Ureter (tissue), 1 donor: ENCODE results near the gene DHX40. TPM values are rescaled to one million over a fixed set of nuclear protein-coding genes. Genes with fewer than 3 reads are reported as not detected.
"Not testable (repeated sequence)": the region's sequence is repeated elsewhere in the genome, so short reads cannot be mapped to it uniquely, and the experiment has no call there.

ENCODE experiments used
- DNase-seq: peaks from one replicate; pipeline ENCODE4 v3.0.0-alpha.2; 2020; ENCODE audit warnings: low spot score
- total RNA-seq: library from RNA; stranded (reverse); gene quantifications from one replicate; pipeline ENCODE4 v1.2.4, GENCODE V29; 2023
- donor health status: DM: yes; HTN: yes; CAD: no.

Gene DHX40
- total RNA-seq: 30.4 TPM

GRCh38 chr17:59565171-59565958 is at the start of gene DHX40:
TSS of gene DHX40 (plus strand) at chr17:59565610. CDS start at chr17:59565672, 62 bp downstream.
- DNase-seq: peak; percentile 94

- no peak for DNase-seq
Measured at GRCh38 chr17:59516451-59516850, 49.0 kb upstream of the DHX40 start.

GRCh38 chr17:59519132-59519531 is 46.3 kb upstream of the DHX40 start:
- DNase-seq: no peak

GRCh38 chr17:59520251-59520650 is 45.2 kb upstream of the DHX40 start:
- no peak for DNase-seq

GRCh38 chr17:59521465-59522126 is 43.8 kb upstream of the DHX40 start:
- DNase-seq: peak; percentile 65

- not testable (repeated sequence) for DNase-seq
Measured at GRCh38 chr17:59524930-59525329, 40.5 kb upstream of the DHX40 start.

GRCh38 chr17:59525668-59526067 is 39.7 kb upstream of the DHX40 start:
- DNase-seq: no peak

- no peak for DNase-seq
Measured at GRCh38 chr17:59526451-59526850, 39.0 kb upstream of the DHX40 start.

GRCh38 chr17:59527325-59527917 is 38.0 kb upstream of the DHX40 start:
- no peak for DNase-seq

GRCh38 chr17:59527931-59528330 is 37.5 kb upstream of the DHX40 start:
- no peak for DNase-seq

- no peak for DNase-seq
Measured at GRCh38 chr17:59530531-59530930, 34.9 kb upstream of the DHX40 start.

- no peak for DNase-seq
Measured at GRCh38 chr17:59533694-59534093, 31.7 kb upstream of the DHX40 start.

- no peak for DNase-seq
Measured at GRCh38 chr17:59534583-59534982, 30.8 kb upstream of the DHX40 start.

GRCh38 chr17:59538195-59538909 is 27.1 kb upstream of the DHX40 start:
- no peak for DNase-seq

GRCh38 chr17:59542960-59543635 is 22.3 kb upstream of the DHX40 start:
- no peak for DNase-seq

GRCh38 chr17:59545942-59546341 is 19.5 kb upstream of the DHX40 start:
- DNase-seq: no peak

- DNase-seq: no peak
Measured at GRCh38 chr17:59547131-59547915, 18.1 kb upstream of the DHX40 start.

GRCh38 chr17:59548985-59549384 is 16.4 kb upstream of the DHX40 start:
- DNase-seq: not testable (repeated sequence)

- DNase-seq: no peak
Measured at GRCh38 chr17:59550703-59551102, 14.7 kb upstream of the DHX40 start.

- DNase-seq: no peak
Measured at GRCh38 chr17:59558039-59558438, 7.4 kb upstream of the DHX40 start.

GRCh38 chr17:59558953-59559352 is 6.5 kb upstream of the DHX40 start:
- no peak for DNase-seq
